PC-3 (cell line): ENCODE results near the gene BAG3. TPM values are rescaled to one million over a fixed set of nuclear protein-coding genes. Genes with fewer than 3 reads are reported as not detected.

ENCODE experiments used
- ATAC-seq: fragments of 200-7000 bp; cut with Tn5 transposase; 2 replicates; pipeline ENCODE4 v1.9.1; 2020; ENCODE audit warnings: mild to moderate bottlenecking, moderate library complexity
- BruUV-seq: library from RNA; stranded (reverse); fragments of 400-500 nt; replicated peaks from 2 replicates; lab custom pipeline; 2021; lab: Mats Ljungman, UMichigan
- CTCF ChIA-PET: fragments of 300-600 bp; sonication (Branson Sonifier 250); formaldehyde crosslinking; loops from one replicate; lab custom pipeline; 2022; ENCODE audit warnings: antibody characterized with exemption; lab: Charles Lee
- POLR2A ChIA-PET: fragments of 300-600 bp; sonication (Branson Sonifier 250); formaldehyde crosslinking; loops from one replicate; lab custom pipeline; 2022; ENCODE audit warnings: antibody characterized with exemption; ENCODE audit not compliant: unreplicated experiment; lab: Charles Lee
- DNase-seq: peaks from one replicate; pipeline ENCODE4 v3.0.0-alpha.2; 2015
- H2AFZ ChIP-seq: fragments of 300-600 bp; sonication (generic); 2 replicates; pipeline ENCODE4 v1.6.0; 2016; ENCODE audit warnings: antibody characterized with exemption, low read length
- H3F3A ChIP-seq: fragments of 300-600 bp; sonication (generic); one replicate; pipeline ENCODE4 v1.6.0; 2017; ENCODE audit warnings: antibody characterized with exemption, low read length, control low read depth, mild to moderate bottlenecking; ENCODE audit not compliant: unreplicated experiment
- H3K27ac ChIP-seq: fragments of 300-600 bp; sonication (generic); 2 replicates; pipeline ENCODE4 v1.5.1; 2016; ENCODE audit warnings: mild to moderate bottlenecking, low read length
- H3K27me3 ChIP-seq: fragments of 300-600 bp; sonication (generic); 2 replicates; pipeline ENCODE4 v1.6.1; 2016; ENCODE audit warnings: low read length, mixed read lengths
- H3K36me3 ChIP-seq: fragments of 300-600 bp; sonication (generic); 2 replicates; pipeline ENCODE4 v1.6.1; 2016; ENCODE audit warnings: low read depth, mixed run types, low read length, mixed read lengths
- H3K4me1 ChIP-seq: fragments of 300-600 bp; sonication (generic); 2 replicates; pipeline ENCODE4 v1.5.1; 2016; ENCODE audit warnings: low read length; ENCODE audit not compliant: insufficient read depth
- H3K4me2 ChIP-seq: fragments of 300-600 bp; sonication (generic); 2 replicates; pipeline ENCODE4 v1.6.0; 2016; ENCODE audit warnings: low read length
- H3K4me3 ChIP-seq: fragments of 300-600 bp; sonication (generic); 2 replicates; pipeline ENCODE4 v1.5.1; 2016; ENCODE audit warnings: mild to moderate bottlenecking, low read length, mixed read lengths
- H3K79me2 ChIP-seq: fragments of 300-600 bp; sonication (generic); 2 replicates; pipeline ENCODE4 v1.6.1; 2017; ENCODE audit warnings: low read length, mixed read lengths
- H3K9ac ChIP-seq: fragments of 300-600 bp; sonication (generic); 2 replicates; pipeline ENCODE4 v1.6.0; 2016; ENCODE audit warnings: mild to moderate bottlenecking, low read length
- H3K9me2 ChIP-seq: fragments of 300-600 bp; sonication (generic); replicated peaks from 2 replicates; pipeline ENCODE4 v1.6.1; 2016; ENCODE audit warnings: mixed run types, low read length, mixed read lengths
- H3K9me3 ChIP-seq: fragments of 300-600 bp; sonication (generic); 2 replicates; pipeline ENCODE4 v1.6.1; 2016; ENCODE audit warnings: low read length, mixed read lengths
- H4K20me1 ChIP-seq: fragments of 300-600 bp; sonication (generic); 2 replicates; pipeline ENCODE4 v1.6.1; 2016; ENCODE audit warnings: low read length, mixed read lengths
- EZH2 ChIP-seq: fragments of 300-600 bp; sonication (generic); IDR thresholded peaks from one replicate; pipeline ENCODE4 v1.6.1; 2017; ENCODE audit warnings: antibody characterized with exemption, mild to moderate bottlenecking, low read length; ENCODE audit not compliant: unreplicated experiment
- EZH2phosphoT487 ChIP-seq: fragments of 300-600 bp; sonication (generic); IDR thresholded peaks from 2 replicates; pipeline ENCODE4 v1.6.1; 2018; ENCODE audit warnings: mild to moderate bottlenecking, antibody characterized with exemption, low read length, borderline replicate concordance
- intact Hi-C: fragments of 100-400 bp; cut with micrococcal nuclease; formaldehyde crosslinking; loops from 2 replicates; pipeline ENCODE4 v1.9.0; 2023
- total RNA-seq: library from RNA; depleted of rRNA; stranded (reverse); fragments of >200 nt; gene quantifications from 2 replicates; pipeline ENCODE4 v1.2.3, GENCODE V29; 2014
- TF ChIP-seq, protein P1 (sequence below): fragments of 300-600 bp; sonication (generic); conservative IDR thresholded peaks from 2 replicates; pipeline ENCODE4 v1.5.1; 2017; ENCODE audit warnings: antibody characterized with exemption, low read depth, mild to moderate bottlenecking, low read length

BAG3 gene
- total RNA-seq, 1 experiment from 2014 or later: 47.1 TPM

DNA sequence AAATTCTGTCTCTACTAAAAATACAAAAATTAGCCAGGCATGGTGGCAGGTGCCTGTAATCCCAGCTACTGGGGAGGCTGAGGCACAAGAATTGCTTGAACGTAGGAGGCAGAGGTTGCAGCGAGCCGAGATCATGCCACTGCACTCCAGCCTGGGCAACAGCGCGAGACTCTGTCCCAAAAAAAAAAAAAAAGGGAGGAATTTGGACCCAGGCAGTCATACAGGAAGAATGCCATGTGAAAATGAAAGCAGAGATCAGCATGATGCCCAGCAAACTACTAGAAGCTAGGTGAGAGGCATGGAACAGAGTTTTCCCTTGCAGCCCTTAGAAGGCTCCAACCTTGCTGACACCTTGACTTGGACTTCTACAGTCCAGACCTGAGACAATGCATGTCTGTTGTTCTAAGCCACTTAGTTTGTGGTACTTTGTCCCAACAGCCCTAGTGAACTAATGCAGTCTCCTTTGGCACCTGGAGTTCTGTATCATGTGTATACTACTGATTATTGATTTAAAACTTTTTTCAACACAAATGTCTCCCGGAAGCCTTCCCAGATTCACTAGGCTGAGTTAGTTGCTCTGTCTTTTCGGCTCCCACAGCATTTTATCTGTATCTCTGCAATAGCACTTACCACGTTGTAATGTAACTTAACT is 10.2 kb upstream of the BAG3 start:
- no peaks in the 10 kb centered on the region for H3F3A ChIP-seq
- no peak overlapping the region for H3K4me2 ChIP-seq
- no peaks in the 10 kb centered on the region for H3K36me3 ChIP-seq
- BruUV-seq: no TSS peak
- intact Hi-C loops: no loop called here
- no peaks in the 10 kb centered on the region for H4K20me1 ChIP-seq
- CTCF ChIA-PET: no interaction called here
- POLR2A ChIA-PET: no interaction called here
- H3K9ac ChIP-seq: no peak overlapping the region
- DNase-seq (no peak), ATAC-seq (no peak)
- H3K4me3 ChIP-seq: no peak overlapping the region
- no peaks in the 10 kb centered on the region for H3K4me1 ChIP-seq
- H3K27me3 ChIP-seq: no peaks in the 10 kb centered on the region
- no peak for TF ChIP-seq EZH2phosphoT487
- TF ChIP-seq, protein P1, sequence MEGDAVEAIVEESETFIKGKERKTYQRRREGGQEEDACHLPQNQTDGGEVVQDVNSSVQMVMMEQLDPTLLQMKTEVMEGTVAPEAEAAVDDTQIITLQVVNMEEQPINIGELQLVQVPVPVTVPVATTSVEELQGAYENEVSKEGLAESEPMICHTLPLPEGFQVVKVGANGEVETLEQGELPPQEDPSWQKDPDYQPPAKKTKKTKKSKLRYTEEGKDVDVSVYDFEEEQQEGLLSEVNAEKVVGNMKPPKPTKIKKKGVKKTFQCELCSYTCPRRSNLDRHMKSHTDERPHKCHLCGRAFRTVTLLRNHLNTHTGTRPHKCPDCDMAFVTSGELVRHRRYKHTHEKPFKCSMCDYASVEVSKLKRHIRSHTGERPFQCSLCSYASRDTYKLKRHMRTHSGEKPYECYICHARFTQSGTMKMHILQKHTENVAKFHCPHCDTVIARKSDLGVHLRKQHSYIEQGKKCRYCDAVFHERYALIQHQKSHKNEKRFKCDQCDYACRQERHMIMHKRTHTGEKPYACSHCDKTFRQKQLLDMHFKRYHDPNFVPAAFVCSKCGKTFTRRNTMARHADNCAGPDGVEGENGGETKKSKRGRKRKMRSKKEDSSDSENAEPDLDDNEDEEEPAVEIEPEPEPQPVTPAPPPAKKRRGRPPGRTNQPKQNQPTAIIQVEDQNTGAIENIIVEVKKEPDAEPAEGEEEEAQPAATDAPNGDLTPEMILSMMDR: no peak
- H3K27ac ChIP-seq: no peak overlapping the region
- no peaks in the 10 kb centered on the region for H3K79me2 ChIP-seq
- H3K9me3 ChIP-seq: peaks cover 14% of the 10 kb centered on the region
- no peak overlapping the region for H2AFZ ChIP-seq
- no peaks in the 10 kb centered on the region for H3K9me2 ChIP-seq

DNA sequence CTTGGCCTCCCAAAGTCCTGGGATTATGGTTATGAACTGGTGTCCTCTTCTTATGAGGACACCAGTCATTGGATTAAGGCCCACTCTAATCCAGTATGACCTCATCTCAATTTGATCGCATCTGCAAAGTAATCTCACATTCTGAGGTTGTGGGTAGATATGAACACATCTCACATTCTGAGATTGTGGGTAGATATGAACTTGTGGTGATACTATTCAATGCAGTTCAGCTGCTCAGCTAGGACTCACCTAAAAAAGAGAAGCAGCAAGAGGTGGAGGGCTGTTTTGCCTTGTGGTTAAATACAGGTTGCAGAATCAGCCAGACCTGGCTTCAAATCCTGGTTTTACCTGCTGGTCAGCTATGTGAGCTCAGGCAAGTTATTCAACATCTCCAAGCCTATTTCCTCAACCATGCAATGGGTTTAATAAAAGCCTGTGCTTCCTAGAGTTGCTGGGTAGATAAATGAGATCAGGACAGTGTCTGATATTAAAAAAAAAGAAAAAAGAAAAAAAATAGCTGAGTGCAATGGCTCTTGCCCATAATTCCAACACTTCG is 8.5 kb upstream of the BAG3 start:
- no peak overlapping the region for H3K27ac ChIP-seq
- no peaks in the 10 kb centered on the region for H4K20me1 ChIP-seq
- H3K4me1 ChIP-seq: no peaks in the 10 kb centered on the region
- DNase-seq (no peak), ATAC-seq (no peak)
- intact Hi-C loops: no loop called here
- H3K9ac ChIP-seq: no peak overlapping the region
- no peaks in the 10 kb centered on the region for H3K27me3 ChIP-seq
- H3K36me3 ChIP-seq: no peaks in the 10 kb centered on the region
- no peaks in the 10 kb centered on the region for H3K79me2 ChIP-seq
- H3K9me2 ChIP-seq: no peaks in the 10 kb centered on the region
- BruUV-seq: no TSS peak
- no peak overlapping the region for H3K4me2 ChIP-seq
- H3F3A ChIP-seq: no peaks in the 10 kb centered on the region
- CTCF ChIA-PET: no interaction called here
- POLR2A ChIA-PET: no interaction called here
- H2AFZ ChIP-seq: no peak overlapping the region
- H3K9me3 ChIP-seq: peaks cover 14% of the 10 kb centered on the region
- TF ChIP-seq EZH2phosphoT487: no peak
- TF ChIP-seq, protein P1: no peak
- TF ChIP-seq EZH2: no peak
- H3K4me3 ChIP-seq: no peak overlapping the region
